CD4-positive, CD25-positive, alpha-beta regulatory T cell (primary cell): ENCODE results near the gene TJP3. TPM values are rescaled to one million over a fixed set of nuclear protein-coding genes. Genes with fewer than 3 reads are reported as not detected.

Experiments
- ATAC-seq, 2 donors: fragments of 150-1000 bp; cut with Tn5 transposase; one replicate each; pipeline ENCODE4 v1.10.0; 2021; ENCODE audit warnings: low read depth in 2 of 2, moderate number of reproducible peaks in 2 of 2, moderate library complexity in 1 of 2
- DNase-seq, 3 donors: peaks; one replicate each; pipeline versions ENCODE4 v3.0.0 to v3.0.0-alpha.2; 2012 to 2022; ENCODE audit warnings: mixed read lengths in 1 of 3
- H3K27ac ChIP-seq: one replicate; pipeline ENCODE4 v1.7.0; 2013; ENCODE audit warnings: mild to moderate bottlenecking, low read length; ENCODE audit not compliant: insufficient read depth, poor library complexity, severe bottlenecking
- H3K27me3 ChIP-seq: one replicate; pipeline ENCODE4 v1.7.0; 2013; ENCODE audit warnings: low read length; ENCODE audit not compliant: control insufficient read depth, insufficient read depth
- H3K36me3 ChIP-seq: one replicate; pipeline ENCODE4 v1.7.0; 2013; ENCODE audit warnings: mild to moderate bottlenecking, low read length, moderate library complexity; ENCODE audit not compliant: control insufficient read depth, insufficient read depth
- H3K4me1 ChIP-seq: 2 replicates; pipeline ENCODE4 v1.7.0; 2013; ENCODE audit warnings: mild to moderate bottlenecking, low read length; ENCODE audit not compliant: insufficient read depth, control insufficient read depth, poor library complexity, severe bottlenecking
- H3K4me3 ChIP-seq: one replicate; pipeline ENCODE4 v1.7.0; 2013; ENCODE audit warnings: low read depth, mild to moderate bottlenecking, low read length, moderate library complexity
- H3K9me3 ChIP-seq, 2 experiments: 1 replicate in 1 of 2; 2 replicates in 1 of 2; pipeline ENCODE4 v1.7.0; 2013; ENCODE audit warnings: low read length in 2 of 2, mild to moderate bottlenecking in 1 of 2, moderate library complexity in 1 of 2; ENCODE audit not compliant: control insufficient read depth in 2 of 2
- H3K27ac Mint-ChIP-seq, 3 donors: one replicate each; pipeline ENCODE4 v1.8.0; 2020 to 2022; ENCODE audit warnings: mild to moderate bottlenecking in 3 of 3, mixed read lengths in 3 of 3, moderate library complexity in 2 of 3
- H3K27me3 Mint-ChIP-seq: one replicate; pipeline ENCODE4 v1.8.0; 2022; ENCODE audit warnings: mild to moderate bottlenecking, mixed read lengths
- H3K36me3 Mint-ChIP-seq: one replicate; pipeline ENCODE4 v1.8.0; 2020; ENCODE audit warnings: mixed read lengths
- H3K4me1 Mint-ChIP-seq, 4 donors: one replicate each; pipeline ENCODE4 v1.8.0; 2020 to 2022; ENCODE audit warnings: mixed read lengths in 4 of 4, mild to moderate bottlenecking in 1 of 4
- H3K4me3 Mint-ChIP-seq, 4 donors: one replicate each; pipeline ENCODE4 v1.8.0; 2020 to 2022; ENCODE audit warnings: mild to moderate bottlenecking in 4 of 4, mixed read lengths in 4 of 4, moderate library complexity in 3 of 4
- H3K9me3 Mint-ChIP-seq, 7 donors: one replicate each; pipeline ENCODE4 v1.8.0; 2020 to 2022; ENCODE audit warnings: mixed read lengths in 7 of 7, mild to moderate bottlenecking in 3 of 7, moderate library complexity in 2 of 7
- polyA plus RNA-seq, 4 donors: library from polyadenylated mRNA; unstranded; fragments of 300-500 nt; fragmentation: Illumina TruSeq; gene quantifications; one replicate each; pipeline ENCODE4 v1.2.3, GENCODE V29; 2021
- total RNA-seq: library from RNA; stranded (reverse); gene quantifications from one replicate; pipeline ENCODE4 v1.2.3, GENCODE V29; 2022

Gene TJP3
- total and polyA plus RNA-seq, 5 donors from 2014 or later: 20.6 to 34.4 (median 28.6) TPM

DNA sequence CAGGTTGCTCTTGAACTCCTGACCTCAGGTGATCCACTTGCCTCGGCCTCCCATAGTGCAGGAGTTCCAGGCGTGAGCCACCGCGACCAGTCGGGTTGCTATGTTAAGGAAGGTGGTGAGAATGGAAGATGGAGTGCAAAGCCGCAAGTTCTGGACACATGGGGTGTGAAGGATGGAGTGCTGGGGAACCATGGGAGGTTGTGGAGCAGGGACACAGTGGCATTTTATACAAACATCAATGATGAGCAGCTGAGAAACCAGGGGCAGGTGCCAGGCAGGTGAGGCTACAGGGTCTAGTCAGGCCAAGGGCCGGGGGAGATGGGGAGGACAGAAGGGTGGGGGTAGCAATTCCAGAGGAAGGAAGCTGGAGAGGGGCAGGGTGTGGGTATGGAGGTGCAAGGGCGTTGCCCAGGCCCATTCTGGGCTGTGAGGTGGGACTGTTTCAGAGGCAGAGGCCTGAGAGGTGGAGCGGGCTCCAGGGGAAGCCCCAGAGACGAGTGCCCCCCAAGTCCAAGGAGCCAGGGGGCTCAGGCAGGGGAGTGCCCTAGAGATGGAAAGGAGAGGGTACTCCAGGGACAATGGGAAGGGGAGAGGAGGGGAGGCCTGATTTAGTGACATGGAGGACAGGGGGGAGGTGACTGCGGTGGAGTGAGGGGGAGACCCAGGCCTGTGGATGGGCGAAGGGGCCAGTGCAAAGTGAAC lies 65.8 kb downstream of the TJP3 start:
- Histone ChIP-seq H3K9me3 (no peaks in the 10 kb centered on the region), H3K36me3 (peaks cover 8% of the 10 kb centered on the region), H3K4me3 (no peak overlapping the region), H3K4me1 (no peaks in the 10 kb centered on the region), H3K27ac (no peak overlapping the region), H3K27me3 (no peaks in the 10 kb centered on the region)
- H3K4me1 Mint-ChIP-seq: peaks cover 0 to 3% (median 0%) of the 10 kb centered on the region in 4 donors
- peak overlapping the region in 1 of 3 donors; percentile 15 for H3K27ac Mint-ChIP-seq
- no peak for ATAC-seq
- peaks cover 6% of the 10 kb centered on the region for H3K36me3 Mint-ChIP-seq
- no peak overlapping the region for H3K4me3 Mint-ChIP-seq
- no peaks in the 10 kb centered on the region for H3K27me3 Mint-ChIP-seq
- H3K9me3 Mint-ChIP-seq: no peaks in the 10 kb centered on the region
- no peak for DNase-seq

DNA sequence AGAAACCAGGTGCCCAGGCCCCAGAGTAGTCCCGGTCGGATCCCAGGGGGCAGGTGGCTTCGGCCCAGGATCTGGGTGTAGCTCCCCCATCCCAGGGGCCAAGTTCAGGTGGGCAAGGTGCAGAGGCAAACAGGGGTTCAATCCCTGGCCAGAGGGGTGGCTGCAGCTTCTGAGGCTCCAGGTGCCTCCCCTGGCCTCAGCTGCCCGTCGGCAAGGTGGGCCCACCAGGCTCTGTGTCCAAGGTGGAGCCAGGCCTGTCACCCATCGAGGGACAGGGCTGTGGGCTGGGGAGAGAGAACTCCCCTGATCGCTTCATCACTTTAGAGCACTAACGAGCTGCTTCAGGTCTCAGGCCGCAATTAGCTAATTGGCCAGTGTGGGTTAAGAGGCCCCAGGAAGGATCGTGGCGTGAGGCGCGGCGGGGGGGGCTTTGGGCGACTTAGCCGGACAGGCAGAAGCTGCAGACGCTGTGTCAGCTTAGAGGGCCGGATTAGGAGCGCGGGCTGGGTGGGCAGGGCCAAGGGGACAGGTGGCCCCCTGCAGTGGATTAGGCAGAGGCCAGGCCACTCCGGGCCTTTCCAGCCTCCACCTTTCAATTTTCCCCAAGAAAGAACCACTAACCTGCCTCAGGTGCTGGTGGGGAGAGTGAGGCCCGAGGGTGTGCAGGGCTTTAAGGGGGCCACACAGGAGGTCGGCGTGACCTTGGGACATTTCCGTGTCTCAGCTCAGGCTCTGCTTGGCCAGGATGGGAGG lies 66.6 kb downstream of the TJP3 start:
- Mint-ChIP-seq H3K27me3 (no peaks in the 10 kb centered on the region), H3K4me1 (peaks cover 0 to 3% (median 0%) of the 10 kb centered on the region in 4 donors), H3K9me3 (peaks cover 0 to under 1% (median 0%) of the 10 kb centered on the region in 7 donors), H3K4me3 (peak overlapping the region in 1 of 4 donors; percentile 10), H3K36me3 (peaks cover 4% of the 10 kb centered on the region), H3K27ac (no peak overlapping the region)
- Histone ChIP-seq H3K4me3 (no peak overlapping the region), H3K27ac (no peak overlapping the region), H3K4me1 (no peaks in the 10 kb centered on the region), H3K27me3 (no peaks in the 10 kb centered on the region), H3K9me3 (no peaks in the 10 kb centered on the region), H3K36me3 (no peaks in the 10 kb centered on the region)
- DNase-seq (no peak), ATAC-seq (no peak)

DNA sequence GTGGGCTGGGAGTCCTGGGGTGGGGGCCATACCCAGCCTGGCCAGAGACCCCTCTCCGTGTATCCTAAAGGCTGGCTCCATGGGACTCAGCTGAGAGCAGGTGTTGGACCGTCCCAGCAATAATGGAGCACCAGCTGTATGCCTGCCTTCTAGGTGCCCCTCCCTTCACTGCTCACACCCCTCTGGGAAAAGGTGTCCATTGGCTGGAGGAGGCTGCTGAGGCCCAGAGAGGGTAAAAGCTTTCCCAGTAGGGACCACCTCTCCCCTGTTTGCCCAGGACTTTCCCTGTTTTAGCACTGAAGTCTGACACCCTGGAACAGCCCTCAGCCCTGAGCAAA lies 67.2 kb downstream of the TJP3 start:
- Histone ChIP-seq H3K36me3 (no peaks in the 10 kb centered on the region), H3K4me1 (no peaks in the 10 kb centered on the region), H3K27me3 (no peaks in the 10 kb centered on the region), H3K9me3 (no peaks in the 10 kb centered on the region), H3K4me3 (no peak overlapping the region), H3K27ac (no peak overlapping the region)
- no peaks in the 10 kb centered on the region for H3K27me3 Mint-ChIP-seq
- H3K36me3 Mint-ChIP-seq: peaks cover 4% of the 10 kb centered on the region
- H3K4me3 Mint-ChIP-seq: no peak overlapping the region
- H3K4me1 Mint-ChIP-seq: peaks cover 0 to 3% (median 0%) of the 10 kb centered on the region in 4 donors
- DNase-seq (no peak), ATAC-seq (no peak)
- H3K9me3 Mint-ChIP-seq: peaks cover 0 to 1% (median 0%) of the 10 kb centered on the region in 7 donors
- no peak overlapping the region for H3K27ac Mint-ChIP-seq

DNA sequence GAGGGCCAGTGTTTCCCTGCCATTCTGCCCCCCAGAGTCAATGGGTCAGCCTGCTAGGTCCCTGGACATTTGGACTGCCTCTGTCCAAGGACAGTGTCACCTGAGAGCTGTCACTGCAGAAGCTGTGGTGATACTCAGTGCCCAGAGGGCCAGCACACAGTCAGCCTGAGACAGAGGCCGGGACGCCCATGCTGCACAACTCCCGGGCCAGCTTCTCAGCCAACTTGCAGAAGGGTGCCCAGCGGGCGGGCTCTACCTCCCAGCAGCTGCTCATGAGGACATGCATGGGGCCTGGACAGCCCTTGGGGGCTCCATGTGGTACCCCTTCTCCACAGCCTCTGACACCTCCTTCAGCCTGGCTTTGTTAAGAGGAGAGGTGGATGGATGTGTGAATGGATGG lies 67.6 kb downstream of the TJP3 start:
- Histone ChIP-seq H3K36me3 (no peaks in the 10 kb centered on the region), H3K4me3 (no peak overlapping the region), H3K27me3 (no peaks in the 10 kb centered on the region), H3K27ac (no peak overlapping the region), H3K4me1 (no peaks in the 10 kb centered on the region), H3K9me3 (peaks cover 0 to 2% of the 10 kb centered on the region in 2 experiments)
- Mint-ChIP-seq H3K9me3 (peaks cover 0 to 1% (median under 1%) of the 10 kb centered on the region in 7 donors), H3K36me3 (peaks cover 4% of the 10 kb centered on the region), H3K4me1 (peaks cover 0 to 3% (median 0%) of the 10 kb centered on the region in 4 donors), H3K27ac (no peak overlapping the region), H3K4me3 (no peak overlapping the region), H3K27me3 (no peaks in the 10 kb centered on the region)
- ATAC-seq: no peak
- DNase-seq: no peak

DNA sequence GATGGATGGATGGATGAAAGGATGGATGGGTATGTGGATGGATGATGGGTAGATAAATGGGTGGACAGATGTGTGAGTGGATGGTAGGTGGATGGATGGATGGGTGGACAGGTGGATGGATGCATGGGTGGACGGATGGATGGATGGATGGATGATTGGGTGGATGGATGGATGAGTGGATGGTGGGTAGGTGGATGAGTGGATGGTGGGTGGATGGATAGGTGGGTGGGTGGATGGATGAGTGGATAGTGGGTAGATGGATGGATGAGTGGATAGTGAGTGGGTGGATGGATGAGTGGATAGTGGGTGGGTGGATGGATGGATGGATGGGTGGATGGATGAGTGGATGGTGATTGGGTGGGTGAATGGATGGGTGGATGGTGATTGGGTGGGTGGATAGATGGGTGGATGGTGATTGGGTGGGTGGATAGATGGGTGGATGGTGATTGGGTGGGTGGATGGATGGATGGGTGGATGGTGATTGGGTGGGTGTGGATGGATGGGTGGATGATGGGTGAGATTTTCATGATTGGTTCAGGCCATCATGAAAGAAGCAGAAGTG lies 68.4 kb downstream of the TJP3 start:
- Histone ChIP-seq H3K27me3 (no peaks in the 10 kb centered on the region), H3K9me3 (peaks cover 5 to 9% of the 10 kb centered on the region in 2 experiments), H3K4me1 (no peaks in the 10 kb centered on the region), H3K4me3 (no peak overlapping the region), H3K36me3 (no peaks in the 10 kb centered on the region), H3K27ac (no peak overlapping the region)
- H3K9me3 Mint-ChIP-seq: peaks cover 0 to 9% (median 4%) of the 10 kb centered on the region in 7 donors
- DNase-seq (no peak), ATAC-seq (no peak)
- no peaks in the 10 kb centered on the region for H3K27me3 Mint-ChIP-seq
- no peaks in the 10 kb centered on the region for H3K4me1 Mint-ChIP-seq
- H3K27ac Mint-ChIP-seq: no peak overlapping the region
- H3K36me3 Mint-ChIP-seq: no peaks in the 10 kb centered on the region
- no peak overlapping the region for H3K4me3 Mint-ChIP-seq

DNA sequence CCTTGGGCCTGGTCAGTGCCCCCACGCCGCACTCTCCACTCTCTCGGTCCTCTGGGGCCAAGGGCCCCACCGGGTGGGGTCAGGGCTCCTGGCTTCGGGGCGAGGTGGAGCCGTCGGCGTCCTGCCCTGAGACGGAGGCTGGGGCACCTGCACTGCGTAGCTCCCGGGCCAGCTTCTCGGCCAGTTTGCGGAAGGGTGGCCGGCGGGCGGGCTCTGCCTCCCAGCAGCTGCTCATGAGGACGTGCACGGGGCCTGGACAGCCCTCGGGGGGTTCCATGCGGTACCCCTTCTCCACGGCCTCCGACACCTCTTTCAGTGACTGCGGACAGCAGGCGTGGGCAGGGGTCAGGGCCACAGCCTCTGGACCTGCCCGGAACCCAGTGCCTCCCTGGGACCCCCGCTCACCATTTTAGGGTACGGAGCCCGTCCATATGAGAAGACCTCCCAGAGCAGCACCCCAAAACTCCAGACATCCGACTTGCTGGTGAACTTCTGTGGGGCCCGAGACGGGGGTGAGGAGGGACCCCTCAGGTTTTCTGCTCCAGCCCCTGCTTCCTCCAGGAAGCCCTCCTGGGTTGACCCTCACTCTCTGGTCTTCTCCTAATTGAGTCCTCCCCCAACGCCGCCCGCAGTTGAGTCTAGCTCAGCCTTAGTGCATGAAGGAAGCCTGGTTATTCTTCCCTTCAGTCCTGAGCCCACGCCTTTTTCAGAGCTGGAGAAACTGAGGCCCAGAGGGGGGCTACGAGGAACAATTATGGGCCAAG lies 70.1 kb downstream of the TJP3 start:
- Mint-ChIP-seq H3K4me3 (no peak overlapping the region), H3K9me3 (peaks cover 2 to 21% (median 7%) of the 10 kb centered on the region in 7 donors)
- ATAC-seq: no peak

DNA sequence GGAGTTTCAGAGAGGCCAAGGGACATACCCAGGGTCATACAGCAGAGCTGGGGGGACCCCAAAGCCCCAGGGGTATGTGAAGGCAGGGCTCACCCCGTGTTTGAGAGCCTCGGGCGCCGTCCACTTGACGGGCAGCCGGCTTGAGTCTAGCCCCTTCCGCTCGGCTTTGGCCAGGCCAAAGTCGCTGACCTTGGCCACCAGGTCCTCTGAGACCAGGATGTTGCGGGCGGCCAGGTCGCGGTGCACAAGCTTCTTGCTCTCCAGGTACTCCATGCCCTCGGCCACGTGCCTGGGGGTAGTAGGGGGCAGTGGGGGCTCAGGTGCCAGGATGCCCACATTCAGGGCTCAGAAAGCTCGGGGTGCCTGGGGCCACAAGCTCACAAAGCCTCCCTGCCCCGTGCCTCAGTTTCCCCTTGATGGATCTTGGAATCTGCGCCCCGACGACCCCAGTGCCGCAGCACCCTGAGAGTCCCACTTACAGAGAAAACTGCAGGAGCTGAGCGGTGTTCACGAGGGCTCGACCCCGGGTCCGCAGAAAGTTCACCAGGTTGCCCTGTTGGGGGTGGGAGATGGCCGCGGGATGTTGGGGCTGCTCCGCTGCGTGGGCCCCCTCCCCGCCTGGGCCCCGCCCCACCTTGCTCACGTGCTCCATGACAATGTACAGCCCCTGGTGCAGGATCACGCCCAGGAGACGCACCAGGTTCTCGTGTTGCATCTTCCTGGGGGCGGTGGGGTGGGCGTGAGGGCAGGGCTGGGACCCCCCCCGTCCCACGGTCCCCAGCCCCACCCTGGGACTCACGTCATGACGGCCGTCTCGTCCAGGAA lies 70.9 kb downstream of the TJP3 start:
- H3K4me1 Mint-ChIP-seq: peaks cover 0 to 2% (median 0%) of the 10 kb centered on the region in 4 donors
- peaks cover 2 to 21% (median 7%) of the 10 kb centered on the region in 7 donors for H3K9me3 Mint-ChIP-seq
- DNase-seq (no peak), ATAC-seq (no peak)
- no peaks in the 10 kb centered on the region for H3K27me3 Mint-ChIP-seq
- H3K27me3 ChIP-seq: no peaks in the 10 kb centered on the region
- peaks cover 11 to 20% of the 10 kb centered on the region in 2 experiments for H3K9me3 ChIP-seq
- peaks cover 8% of the 10 kb centered on the region for H3K36me3 Mint-ChIP-seq
- no peak overlapping the region for H3K4me3 ChIP-seq
- no peak overlapping the region for H3K27ac ChIP-seq
- no peak overlapping the region for H3K4me3 Mint-ChIP-seq
- H3K4me1 ChIP-seq: no peaks in the 10 kb centered on the region
- H3K27ac Mint-ChIP-seq: no peak overlapping the region
- H3K36me3 ChIP-seq: no peaks in the 10 kb centered on the region

More for the DNA sequence above, 70.1 kb downstream of the TJP3 start:
- H3K27me3 Mint-ChIP-seq: no peaks in the 10 kb centered on the region
- H3K27me3 ChIP-seq: no peaks in the 10 kb centered on the region
- H3K36me3 Mint-ChIP-seq: peaks cover 8% of the 10 kb centered on the region
- no peaks in the 10 kb centered on the region for H3K36me3 ChIP-seq
- DNase-seq: no peak
- peaks cover 11 to 20% of the 10 kb centered on the region in 2 experiments for H3K9me3 ChIP-seq
- no peaks in the 10 kb centered on the region for H3K4me1 ChIP-seq
- no peak overlapping the region for H3K27ac Mint-ChIP-seq
- H3K4me1 Mint-ChIP-seq: no peaks in the 10 kb centered on the region
- no peak overlapping the region for H3K27ac ChIP-seq
- no peak overlapping the region for H3K4me3 ChIP-seq
